GF-D8 (cell line): Measurements from ENCODE around the gene TFIP11.
"Not testable (repeated sequence)": the region's sequence is repeated elsewhere in the genome, so short reads cannot be mapped to it uniquely, and the experiment has no call there.

Experiments used
- DNase-seq: peaks from one replicate; lab custom pipeline; 2025; lab: John Stamatoyannopoulos, UW

TFIP11 gene

GRCh38 chr22:26541167-26541819, 29.0 kb upstream of the TFIP11 start:
- no peak for DNase-seq

- no peak for DNase-seq
Measured at GRCh38 chr22:26540119-26540518, 27.8 kb upstream of the TFIP11 start.

- no peak for DNase-seq
Measured at GRCh38 chr22:26536762-26537134, 24.5 kb upstream of the TFIP11 start.

GRCh38 chr22:26536056-26536761, 23.9 kb upstream of the TFIP11 start:
- DNase-seq = no peak

GRCh38 chr22:26535603-26535908, 23.3 kb upstream of the TFIP11 start:
- no peak for DNase-seq

- DNase-seq = no peak
Measured at GRCh38 chr22:26534874-26535602, 22.8 kb upstream of the TFIP11 start.

- DNase-seq = no peak
Measured at GRCh38 chr22:26534171-26534855, 22.0 kb upstream of the TFIP11 start.

- peak; percentile 17 for DNase-seq
Measured at GRCh38 chr22:26529345-26529744, 17.1 kb upstream of the TFIP11 start.

- not testable (repeated sequence) for DNase-seq
Measured at GRCh38 chr22:26528518-26528917, 16.2 kb upstream of the TFIP11 start.

- DNase-seq = no peak
Measured at GRCh38 chr22:26527574-26528465, 15.5 kb upstream of the TFIP11 start.

GRCh38 chr22:26527167-26527566, 14.9 kb upstream of the TFIP11 start:
- no peak for DNase-seq

- DNase-seq = no peak
Measured at GRCh38 chr22:26525946-26526564, 13.8 kb upstream of the TFIP11 start.

GRCh38 chr22:26524870-26525269, 12.6 kb upstream of the TFIP11 start:
- no peak for DNase-seq

GRCh38 chr22:26522592-26522991, 10.3 kb upstream of the TFIP11 start:
- no peak for DNase-seq

- DNase-seq = no peak
Measured at GRCh38 chr22:26522012-26522411, 9.7 kb upstream of the TFIP11 start.

GRCh38 chr22:26517429-26517828, 5.2 kb upstream of the TFIP11 start:
- no peak for DNase-seq

- DNase-seq = peak; percentile 51
Measured at GRCh38 chr22:26516503-26516902, 4.2 kb upstream of the TFIP11 start.

GRCh38 chr22:26515931-26516330, 3.7 kb upstream of the TFIP11 start:
- no peak for DNase-seq

GRCh38 chr22:26514419-26515161, 2.3 kb upstream of the TFIP11 start:
- no peak for DNase-seq

- no peak for DNase-seq
Measured at GRCh38 chr22:26513838-26514237, 1.6 kb upstream of the TFIP11 start.

- no peak for DNase-seq
Measured at GRCh38 chr22:26508148-26508547, 4.1 kb downstream of the TFIP11 start.
